Transverse colon (tissue), 4 donors: ENCODE results near the gene SLC24A4. TPM values are rescaled to one million over a fixed set of nuclear protein-coding genes. Genes with fewer than 3 reads are reported as not detected.

Experiments
- DNase-seq: peaks from one replicate; pipeline ENCODE4 v3.0.0-alpha.2; 2019
- H3K27ac ChIP-seq, 4 donors: fragments of 200-600 bp; sonication (generic); 2 replicates each; pipeline ENCODE4 v1.5.1; 2016 to 2018; ENCODE audit warnings: inconsistent platforms in 4 of 4
- H3K27me3 ChIP-seq: fragments of 200-600 bp; sonication (generic); 2 replicates; pipeline ENCODE4 v1.5.1; 2017; ENCODE audit warnings: inconsistent platforms
- H3K36me3 ChIP-seq, 4 donors: fragments of 200-600 bp; sonication (generic); 2 replicates each; pipeline ENCODE4 v1.5.1; 2017 to 2019; ENCODE audit warnings: inconsistent platforms in 4 of 4
- H3K4me1 ChIP-seq, 4 donors: fragments of 200-600 bp; sonication (generic); 2 replicates each; pipeline ENCODE4 v1.5.1; 2017 to 2020; ENCODE audit warnings: inconsistent platforms in 4 of 4
- H3K4me3 ChIP-seq, 4 donors: fragments of 200-600 bp; sonication (generic); 1 replicate in 1 of 4; 2 replicates in 3 of 4; pipeline versions ENCODE4 v1.5.1 to v1.6.1; 2017 to 2019; ENCODE audit warnings: inconsistent platforms in 4 of 4
- H3K9me3 ChIP-seq, 2 donors: fragments of 200-600 bp; sonication (generic); 2 replicates each; pipeline ENCODE4 v1.5.1; 2017 to 2019; ENCODE audit warnings: inconsistent platforms in 2 of 2
- EP300 ChIP-seq: sonication (generic); formaldehyde crosslinking; IDR thresholded peaks from one replicate; pipeline ENCODE4 v1.6.1; 2017; ENCODE audit warnings: antibody characterized with exemption, low read depth
- POLR2A ChIP-seq: fragments of 450-650 bp; IDR thresholded peaks from one replicate; pipeline ENCODE4 v1.6.1; 2016; ENCODE audit warnings: antibody characterized with exemption, mild to moderate bottlenecking, moderate library complexity
- POLR2AphosphoS5 ChIP-seq, 3 donors: sonication (generic); formaldehyde crosslinking; IDR thresholded peaks; one replicate each; pipeline ENCODE4 v1.6.1; 2016; ENCODE audit warnings: antibody characterized with exemption in 3 of 3
- WGBS, 2 donors: methylation state at CpG; one replicate each; pipeline ENCODE4 v1.1.5; 2018; ENCODE audit warnings: low coverage in 1 of 2; 5-methylcytosine and 5-hydroxymethylcytosine counted together
- in situ Hi-C, 4 donors: fragments of 200-750 bp; cut with MboI; loops; one replicate each; pipeline versions ENCODE4 v1.15.0 to v1.15.1; 2017; ENCODE audit warnings: low sequenced_read_pairs in 3 of 4, low pct_ligation_motif_present in 1 of 4, low pct_unique_long_range_greater_than_20kb in 1 of 4
- intact Hi-C: fragments of 100-400 bp; cut with DNase I; formaldehyde crosslinking; loops from one replicate; pipeline ENCODE4 v1.15.1; 2023; ENCODE audit warnings: low total_unique reads
- total RNA-seq, 4 donors: library from RNA; depleted of rRNA; stranded (reverse); fragments of >200 nt; gene quantifications; one replicate each; pipeline ENCODE4 v1.1.0, GENCODE V29; 2016
- TF ChIP-seq, protein P1 (sequence below), 5 experiments: fragments of 200-600 bp in 3 of 5; fragments of 450-650 bp in 2 of 5; sonication (generic) in 3 of 5; IDR thresholded peaks; 1 replicate in 2 of 5; 2 replicates in 3 of 5; pipeline ENCODE4 v1.5.1; 2016 to 2017; ENCODE audit warnings: antibody characterized with exemption in 5 of 5, inconsistent platforms in 3 of 5, mild to moderate bottlenecking in 2 of 5, moderate library complexity in 1 of 5

Gene SLC24A4
- total RNA-seq, 4 donors from 2014 or later, result 0.27 to 0.48 TPM; not detected in 2

DNA sequence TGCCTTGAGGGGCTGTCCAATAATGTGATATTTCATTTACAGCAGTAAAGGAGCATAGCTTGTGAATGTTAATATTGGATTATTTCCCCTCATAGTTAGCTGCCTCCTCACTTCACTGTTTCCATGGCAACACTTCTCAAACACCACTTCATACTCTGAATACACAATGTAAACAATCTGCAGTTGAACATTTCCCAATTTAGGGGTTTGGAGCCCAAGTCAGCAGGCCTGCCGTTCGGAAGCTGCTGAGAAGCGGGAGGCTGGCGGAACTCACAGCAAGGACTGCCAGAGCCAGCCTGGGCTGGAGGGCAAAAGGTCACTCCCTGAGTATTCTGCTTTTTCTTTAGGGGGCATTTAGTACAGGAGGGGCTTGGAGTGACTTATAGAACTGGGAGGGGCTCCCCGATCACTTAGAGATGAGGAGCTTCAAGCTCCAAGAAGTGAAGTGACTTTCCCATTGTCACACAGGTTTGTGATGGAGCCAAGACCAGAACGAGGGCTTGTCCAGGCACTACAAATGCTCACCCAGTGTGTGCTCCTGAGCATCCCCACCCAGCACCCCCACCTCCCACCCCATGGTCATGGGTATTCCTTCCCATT is 12.1 kb upstream of the SLC24A4 start:
- in situ Hi-C loops (no loop called here), intact Hi-C loops (no loop called here)
- Histone ChIP-seq H3K4me1 (no peaks in the 10 kb centered on the region), H3K9me3 (no peaks in the 10 kb centered on the region), H3K36me3 (no peaks in the 10 kb centered on the region), H3K27ac (no peak overlapping the region), H3K4me3 (no peak overlapping the region), H3K27me3 (no peaks in the 10 kb centered on the region)
- TF ChIP-seq EP300 (no peak), POLR2AphosphoS5 (IDR thresholded peaks at IDR 0.05) (no peak), POLR2A (no peak)
- TF ChIP-seq, protein P1, sequence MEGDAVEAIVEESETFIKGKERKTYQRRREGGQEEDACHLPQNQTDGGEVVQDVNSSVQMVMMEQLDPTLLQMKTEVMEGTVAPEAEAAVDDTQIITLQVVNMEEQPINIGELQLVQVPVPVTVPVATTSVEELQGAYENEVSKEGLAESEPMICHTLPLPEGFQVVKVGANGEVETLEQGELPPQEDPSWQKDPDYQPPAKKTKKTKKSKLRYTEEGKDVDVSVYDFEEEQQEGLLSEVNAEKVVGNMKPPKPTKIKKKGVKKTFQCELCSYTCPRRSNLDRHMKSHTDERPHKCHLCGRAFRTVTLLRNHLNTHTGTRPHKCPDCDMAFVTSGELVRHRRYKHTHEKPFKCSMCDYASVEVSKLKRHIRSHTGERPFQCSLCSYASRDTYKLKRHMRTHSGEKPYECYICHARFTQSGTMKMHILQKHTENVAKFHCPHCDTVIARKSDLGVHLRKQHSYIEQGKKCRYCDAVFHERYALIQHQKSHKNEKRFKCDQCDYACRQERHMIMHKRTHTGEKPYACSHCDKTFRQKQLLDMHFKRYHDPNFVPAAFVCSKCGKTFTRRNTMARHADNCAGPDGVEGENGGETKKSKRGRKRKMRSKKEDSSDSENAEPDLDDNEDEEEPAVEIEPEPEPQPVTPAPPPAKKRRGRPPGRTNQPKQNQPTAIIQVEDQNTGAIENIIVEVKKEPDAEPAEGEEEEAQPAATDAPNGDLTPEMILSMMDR (IDR thresholded peaks at IDR 0.05), result no peak
- WGBS, 2 donors, result 50 to 75% methylated on average over 2 to 6 of the region's 6 CpGs
- no peak for DNase-seq

DNA sequence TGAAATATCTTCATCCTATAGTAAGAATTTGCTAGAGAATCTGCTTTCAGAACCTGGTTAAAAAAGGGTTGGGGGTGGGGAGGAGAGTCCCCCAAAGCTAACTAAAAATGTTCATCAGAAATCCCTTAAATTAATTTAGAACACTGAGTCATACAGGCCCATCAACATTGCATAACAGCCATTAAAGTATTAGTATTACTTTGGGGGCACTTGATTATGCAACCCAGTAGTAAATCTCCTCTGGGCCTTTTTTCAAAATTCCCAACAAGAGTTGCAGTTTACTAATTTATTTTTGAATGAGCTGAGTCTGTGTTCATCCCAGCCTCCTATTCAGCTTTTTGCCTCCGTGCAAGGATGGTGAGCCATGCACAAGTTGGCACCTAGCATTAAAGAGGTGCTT is 8.8 kb upstream of the SLC24A4 start:
- Histone ChIP-seq H3K4me3 (no peak overlapping the region), H3K27ac (no peak overlapping the region), H3K9me3 (no peaks in the 10 kb centered on the region), H3K4me1 (no peaks in the 10 kb centered on the region), H3K27me3 (peaks cover 3% of the 10 kb centered on the region), H3K36me3 (no peaks in the 10 kb centered on the region)
- TF ChIP-seq POLR2AphosphoS5 (IDR thresholded peaks at IDR 0.05) (no peak), POLR2A (no peak), EP300 (no peak)
- TF ChIP-seq, protein P1 (IDR thresholded peaks at IDR 0.05), result no peak
- in situ Hi-C loops (no loop called here), intact Hi-C loops (no loop called here)
- DNase-seq, result no peak
- WGBS, 2 donors, result 68 to 100% methylated on average over 1 of the region's 1 CpG

DNA sequence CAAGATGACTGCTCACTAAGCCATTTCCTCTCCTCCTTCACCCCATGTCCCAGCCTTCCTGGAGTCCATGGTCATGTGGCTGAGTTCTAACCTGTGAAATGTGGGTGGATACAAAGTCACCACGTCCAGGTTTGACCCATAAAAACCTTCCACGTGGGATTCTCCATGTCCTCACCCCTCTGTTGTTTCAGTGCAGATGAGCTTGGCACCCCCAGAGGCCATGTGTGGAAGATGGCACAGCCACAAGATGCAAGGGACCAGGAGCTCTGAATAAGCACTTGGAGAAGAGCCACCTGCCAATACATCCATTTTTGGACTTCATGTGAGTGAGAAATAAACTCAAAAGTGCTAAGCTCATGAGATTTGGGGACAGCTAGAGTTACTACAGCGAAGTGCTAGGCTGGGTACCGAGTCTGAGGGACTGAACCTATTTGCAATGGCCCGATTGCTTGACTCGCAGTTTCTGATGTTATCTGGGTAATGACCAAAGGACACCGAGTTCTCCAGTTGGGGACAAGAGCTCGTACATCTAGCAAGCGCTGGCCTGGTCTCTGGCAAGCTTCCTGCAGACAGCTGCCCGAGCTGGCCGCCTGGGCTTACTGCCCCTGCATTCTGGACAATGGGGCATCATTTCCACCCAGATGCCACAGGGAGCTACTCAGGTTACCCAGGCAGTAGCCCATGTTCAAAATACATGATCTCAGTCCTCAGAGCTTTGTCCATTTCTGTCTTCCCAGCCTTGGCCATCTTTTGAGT is 7.7 kb upstream of the SLC24A4 start:
- Histone ChIP-seq H3K27me3 (peaks cover 3% of the 10 kb centered on the region), H3K36me3 (no peaks in the 10 kb centered on the region), H3K9me3 (no peaks in the 10 kb centered on the region), H3K4me3 (no peak overlapping the region), H3K27ac (no peak overlapping the region), H3K4me1 (no peaks in the 10 kb centered on the region)
- in situ Hi-C loops, result no loop called here
- 66 to 85% methylated on average over 6 to 11 of the region's 11 CpGs for WGBS, 2 donors
- TF ChIP-seq POLR2A (no peak), POLR2AphosphoS5 (IDR thresholded peaks at IDR 0.05) (no peak), EP300 (no peak)
- TF ChIP-seq, protein P1 (IDR thresholded peaks at IDR 0.05), result no peak
- intact Hi-C loops, result no loop called here
- DNase-seq, result no peak

DNA sequence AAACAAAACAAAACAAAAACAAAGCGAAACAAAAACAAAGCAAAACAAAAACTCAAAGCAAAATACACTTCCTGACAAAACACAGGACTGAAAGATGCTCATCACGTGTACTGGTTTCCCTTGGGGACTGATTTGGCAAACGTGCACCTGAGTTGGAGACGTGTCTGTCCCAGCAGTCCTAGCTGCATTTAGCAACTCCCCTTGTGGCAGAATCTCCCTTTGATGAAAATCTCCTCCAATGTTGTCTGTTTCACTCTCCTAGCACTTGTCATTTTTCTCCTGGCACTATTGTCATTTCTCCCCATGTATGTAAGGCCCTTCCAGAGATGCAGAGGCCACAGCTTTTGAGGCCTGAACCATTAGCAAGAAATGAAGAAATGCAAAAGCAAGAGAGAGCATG is 6.8 kb upstream of the SLC24A4 start:
- 28 to 45% methylated on average over 2 to 4 of the region's 4 CpGs for WGBS, 2 donors
- Histone ChIP-seq H3K27me3 (peaks cover 10% of the 10 kb centered on the region), H3K27ac (no peak overlapping the region), H3K4me3 (no peak overlapping the region), H3K4me1 (no peaks in the 10 kb centered on the region), H3K36me3 (no peaks in the 10 kb centered on the region), H3K9me3 (no peaks in the 10 kb centered on the region)
- in situ Hi-C loops, result no loop called here
- TF ChIP-seq, protein P1 (IDR thresholded peaks at IDR 0.05), result no peak
- TF ChIP-seq POLR2A (no peak), POLR2AphosphoS5 (IDR thresholded peaks at IDR 0.05) (no peak), EP300 (no peak)
- DNase-seq, result no peak
- intact Hi-C loops, result no loop called here
